Measurements from ENCODE around the gene IRF6.

IRF6 gene

GRCh38 chr1:209759829-209760359 is 46.0 kb downstream of the IRF6 start:
- no peak for DNase-seq (ENCODE audit: low spot score)

- DNase-seq (ENCODE audit: low spot score): no peak
Observed at GRCh38 chr1:209758400-209758799, 47.5 kb downstream of the IRF6 start.

GRCh38 chr1:209756615-209757445 is 49.1 kb downstream of the IRF6 start:
- no peak for DNase-seq (ENCODE audit: low spot score)

- DNase-seq (ENCODE audit: low spot score): no peak
Observed at GRCh38 chr1:209755926-209756614, 49.9 kb downstream of the IRF6 start, which contains the start of gene TRAF3IP3. TRAF3IP3 (plus strand) TSS chr1:209756053; CDS start chr1:209760040, 3,987 bp downstream.

GRCh38 chr1:209755256-209755655 is 50.7 kb downstream of the IRF6 start:
- no peak for DNase-seq (ENCODE audit: low spot score)

- DNase-seq (ENCODE audit: low spot score): no peak
Observed at GRCh38 chr1:209752890-209753289, 53.1 kb downstream of the IRF6 start.

- no peak for DNase-seq (ENCODE audit: low spot score)
Observed at GRCh38 chr1:209751627-209752231, 54.2 kb downstream of the IRF6 start.

GRCh38 chr1:209749670-209750323 is 56.1 kb downstream of the IRF6 start:
- DNase-seq (ENCODE audit: low spot score): no peak

- DNase-seq (ENCODE audit: low spot score): no peak
Observed at GRCh38 chr1:209749205-209749604, 56.7 kb downstream of the IRF6 start.

- DNase-seq (ENCODE audit: low spot score): no peak
Observed at GRCh38 chr1:209748620-209749019, 57.3 kb downstream of the IRF6 start.

GRCh38 chr1:209747580-209748262 is 58.2 kb downstream of the IRF6 start:
- DNase-seq (ENCODE audit: low spot score): peak; percentile 80

- no peak for DNase-seq (ENCODE audit: low spot score)
Observed at GRCh38 chr1:209746451-209747165, 59.3 kb downstream of the IRF6 start.

- DNase-seq (ENCODE audit: low spot score): no peak
Observed at GRCh38 chr1:209743145-209743482, 62.8 kb downstream of the IRF6 start.

GRCh38 chr1:209742409-209743144 is 63.4 kb downstream of the IRF6 start:
- no peak for DNase-seq (ENCODE audit: low spot score)

- DNase-seq (ENCODE audit: low spot score): no peak
Observed at GRCh38 chr1:209741889-209742288, 64.1 kb downstream of the IRF6 start.

GRCh38 chr1:209741193-209741592 is 64.7 kb downstream of the IRF6 start:
- no peak for DNase-seq (ENCODE audit: low spot score)

GRCh38 chr1:209738270-209738669 is 67.7 kb downstream of the IRF6 start:
- no peak for DNase-seq (ENCODE audit: low spot score)

- no peak for DNase-seq (ENCODE audit: low spot score)
Observed at GRCh38 chr1:209737118-209737505, 68.8 kb downstream of the IRF6 start.

GRCh38 chr1:209736490-209737117 is 69.3 kb downstream of the IRF6 start:
- DNase-seq (ENCODE audit: low spot score): no peak
